Liver (tissue), 9 donors: ENCODE data around the gene CEMIP. TPM values are rescaled to one million over a fixed set of nuclear protein-coding genes. Genes with fewer than 3 reads are reported as not detected.
A peak's percentile ranks its signal among the peaks of the same experiment; 100 is the strongest.

ENCODE experiments used
- DNase-seq: peaks from one replicate; pipeline ENCODE4 v3.0.0-alpha.2; 2017; ENCODE audit warnings: low spot score
- H3K27ac ChIP-seq, 2 donors: one replicate each; pipeline ENCODE4 v1.7.0; 2013; ENCODE audit warnings: inconsistent platforms in 2 of 2, low read length in 2 of 2, control low read depth in 1 of 2, low read depth in 1 of 2, mild to moderate bottlenecking in 1 of 2
- H3K27me3 ChIP-seq, 4 donors: one replicate each; pipeline versions ENCODE4 v1.6.1 to v1.7.0; 2013; ENCODE audit warnings: low read length in 3 of 4, inconsistent platforms in 1 of 4, mild to moderate bottlenecking in 1 of 4, moderate library complexity in 1 of 4; ENCODE audit not compliant: control insufficient read depth in 4 of 4, insufficient read depth in 4 of 4
- H3K36me3 ChIP-seq, 4 donors: one replicate each; pipeline versions ENCODE4 v1.6.1 to v1.7.0; 2013; ENCODE audit warnings: low read length in 3 of 4, mild to moderate bottlenecking in 3 of 4, low read depth in 1 of 4, moderate library complexity in 1 of 4; ENCODE audit not compliant: control insufficient read depth in 4 of 4, insufficient read depth in 3 of 4
- H3K4me1 ChIP-seq, 4 donors: one replicate each; pipeline versions ENCODE4 v1.6.1 to v1.7.0; 2013; ENCODE audit warnings: low read length in 3 of 4, mild to moderate bottlenecking in 3 of 4, moderate library complexity in 1 of 4; ENCODE audit not compliant: control insufficient read depth in 4 of 4, insufficient read depth in 4 of 4
- H3K4me3 ChIP-seq, 3 donors: one replicate each; pipeline versions ENCODE4 v1.6.1 to v1.7.0; 2013; ENCODE audit warnings: low read length in 3 of 3, control low read depth in 1 of 3, low read depth in 1 of 3, mild to moderate bottlenecking in 1 of 3
- H3K9ac ChIP-seq, 2 donors: one replicate each; pipeline ENCODE4 v1.7.0; 2013; ENCODE audit warnings: low read length in 2 of 2, mild to moderate bottlenecking in 2 of 2, moderate library complexity in 2 of 2, control low read depth in 1 of 2, low read depth in 1 of 2
- H3K9me3 ChIP-seq, 4 donors: one replicate each; pipeline versions ENCODE4 v1.6.1 to v1.7.0; 2013; ENCODE audit warnings: low read length in 3 of 4; ENCODE audit not compliant: control insufficient read depth in 4 of 4
- FOXA1 ChIP-seq: IDR thresholded peaks from 2 replicates; pipeline ENCODE4 v1.6.1; 2016; ENCODE audit warnings: antibody characterized with exemption
- FOXA2 ChIP-seq: IDR thresholded peaks from 2 replicates; pipeline ENCODE4 v1.6.1; 2016; ENCODE audit warnings: antibody characterized with exemption
- GABPA ChIP-seq, 2 donors: IDR thresholded peaks in 1 of 2; conservative IDR thresholded peaks in 1 of 2; 2 replicates each; pipeline ENCODE4 v1.6.1; 2016; ENCODE audit warnings: antibody characterized with exemption in 2 of 2, mild to moderate bottlenecking in 1 of 2, moderate library complexity in 1 of 2
- HNF4A ChIP-seq, 2 donors: conservative IDR thresholded peaks; 2 replicates each; pipeline ENCODE4 v1.6.1; 2016; ENCODE audit warnings: antibody characterized with exemption in 2 of 2, mild to moderate bottlenecking in 2 of 2
- HNF4G ChIP-seq: IDR thresholded peaks from 2 replicates; pipeline ENCODE4 v1.6.1; 2016; ENCODE audit warnings: antibody characterized with exemption
- NR2F2 ChIP-seq: IDR thresholded peaks from 2 replicates; pipeline ENCODE4 v1.6.1; 2016; ENCODE audit warnings: antibody characterized with exemption
- RAD21 ChIP-seq, 2 donors: IDR thresholded peaks; 2 replicates each; pipeline ENCODE4 v1.6.1; 2016; ENCODE audit warnings: antibody characterized with exemption in 2 of 2, mild to moderate bottlenecking in 2 of 2
- RXRA ChIP-seq, 2 donors: IDR thresholded peaks; 2 replicates each; pipeline ENCODE4 v1.6.1; 2017 to 2018; ENCODE audit warnings: antibody characterized with exemption in 2 of 2, mild to moderate bottlenecking in 1 of 2
- SP1 ChIP-seq: IDR thresholded peaks from 2 replicates; pipeline ENCODE4 v1.6.1; 2018; ENCODE audit warnings: antibody characterized with exemption, mild to moderate bottlenecking
- TAF1 ChIP-seq: conservative IDR thresholded peaks from 2 replicates; pipeline ENCODE4 v1.6.1; 2016; ENCODE audit warnings: antibody characterized with exemption, mild to moderate bottlenecking
- YY1 ChIP-seq: IDR thresholded peaks from 2 replicates; pipeline ENCODE4 v1.6.1; 2016; ENCODE audit warnings: antibody characterized with exemption, mild to moderate bottlenecking
- WGBS: extraction: QIAGEN DNeasy Blood & Tissue Kit; methylation state at CpG from one replicate; pipeline ENCODE4 v1.1.7; 2013; 5-methylcytosine and 5-hydroxymethylcytosine counted together
- polyA plus RNA-seq, 2 donors: library from polyadenylated mRNA; stranded (reverse) in 1 of 2; unstranded in 1 of 2; fragments of 200-250 nt in 1 of 2; fragments of >200 nt in 1 of 2; fragmentation: Nextera tagmentation in 1 of 2; extraction: Ambion mirVana in 1 of 2; gene quantifications; one replicate each; pipeline versions ENCODE4 v1.2.1 to v1.2.3, GENCODE V29; 2013 to 2015
- total RNA-seq, 2 donors: library from RNA; depleted of rRNA; stranded (reverse); fragments of >200 nt; gene quantifications; one replicate each; pipeline ENCODE4 v1.2.3, GENCODE V29; 2014
- TF ChIP-seq, protein P1 (sequence below): IDR thresholded peaks from 2 replicates; pipeline ENCODE4 v1.6.1; 2016; ENCODE audit warnings: antibody characterized with exemption, mild to moderate bottlenecking
- TF ChIP-seq, protein P2 (sequence below): IDR thresholded peaks from 2 replicates; pipeline ENCODE4 v1.6.1; 2016; ENCODE audit warnings: antibody characterized with exemption
- TF ChIP-seq, protein P3 (sequence below): fragments of 150-350 bp; IDR thresholded peaks from 2 replicates; pipeline ENCODE4 v1.5.1; 2017; ENCODE audit warnings: improper control_type of control experiment, low read depth, low read length; ENCODE audit not compliant: missing input control
- TF ChIP-seq, protein P4 (sequence below): IDR thresholded peaks from 2 replicates; pipeline ENCODE4 v1.6.1; 2016; ENCODE audit warnings: antibody characterized with exemption
- TF ChIP-seq, protein P5 (sequence below): IDR thresholded peaks from 2 replicates; pipeline ENCODE4 v1.6.1; 2016; ENCODE audit warnings: antibody characterized with exemption
- donor health status: healthy.
- donor health status: healthy.
- donor health status: healthy.
- donor health status: healthy.
- donor health status: healthy.

The CEMIP gene
- total and polyA plus RNA-seq, 4 donors = under 0.01 to 0.89 (median 0.21) TPM

DNA sequence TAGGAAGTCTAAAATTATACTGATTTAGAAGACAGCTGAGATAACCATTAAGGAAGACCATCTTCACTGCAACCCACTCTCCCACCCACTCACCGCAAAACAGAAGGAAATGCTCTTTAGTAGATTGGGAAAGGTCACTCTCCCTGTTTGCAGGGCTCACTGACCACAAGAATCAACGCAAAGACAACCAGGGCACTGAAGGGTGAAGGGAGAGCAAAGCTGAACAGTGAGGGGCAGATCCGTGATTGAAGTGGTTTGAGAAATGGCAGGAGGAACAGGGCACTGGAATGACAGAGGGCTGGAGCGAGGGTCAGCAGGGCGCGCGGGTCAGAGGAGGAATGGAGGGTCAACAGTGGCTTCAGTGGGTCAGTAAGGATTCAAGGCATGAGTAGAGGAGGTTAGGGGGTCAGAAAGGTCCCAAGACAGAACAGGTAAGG lies 209.9 kb downstream of the CEMIP start:
- H3K4me1 ChIP-seq = peaks cover 2 to 26% (median 19%) of the 10 kb centered on the region in 4 donors
- H3K4me3 ChIP-seq = peak overlapping the region; percentile 66 to 99 (median 97)
- peak overlapping the region; percentile 86 to 88 for H3K9ac ChIP-seq
- peak overlapping the region; percentile 77 to 95 for H3K27ac ChIP-seq
- H3K36me3 ChIP-seq = peaks cover 0 to 5% (median 0%) of the 10 kb centered on the region in 4 donors
- DNase-seq = peak; percentile 40
- peak in 1 of 2 donors; percentile 14 for TF ChIP-seq RXRA (IDR thresholded peaks at IDR 0.05)
- TF ChIP-seq, protein P1, sequence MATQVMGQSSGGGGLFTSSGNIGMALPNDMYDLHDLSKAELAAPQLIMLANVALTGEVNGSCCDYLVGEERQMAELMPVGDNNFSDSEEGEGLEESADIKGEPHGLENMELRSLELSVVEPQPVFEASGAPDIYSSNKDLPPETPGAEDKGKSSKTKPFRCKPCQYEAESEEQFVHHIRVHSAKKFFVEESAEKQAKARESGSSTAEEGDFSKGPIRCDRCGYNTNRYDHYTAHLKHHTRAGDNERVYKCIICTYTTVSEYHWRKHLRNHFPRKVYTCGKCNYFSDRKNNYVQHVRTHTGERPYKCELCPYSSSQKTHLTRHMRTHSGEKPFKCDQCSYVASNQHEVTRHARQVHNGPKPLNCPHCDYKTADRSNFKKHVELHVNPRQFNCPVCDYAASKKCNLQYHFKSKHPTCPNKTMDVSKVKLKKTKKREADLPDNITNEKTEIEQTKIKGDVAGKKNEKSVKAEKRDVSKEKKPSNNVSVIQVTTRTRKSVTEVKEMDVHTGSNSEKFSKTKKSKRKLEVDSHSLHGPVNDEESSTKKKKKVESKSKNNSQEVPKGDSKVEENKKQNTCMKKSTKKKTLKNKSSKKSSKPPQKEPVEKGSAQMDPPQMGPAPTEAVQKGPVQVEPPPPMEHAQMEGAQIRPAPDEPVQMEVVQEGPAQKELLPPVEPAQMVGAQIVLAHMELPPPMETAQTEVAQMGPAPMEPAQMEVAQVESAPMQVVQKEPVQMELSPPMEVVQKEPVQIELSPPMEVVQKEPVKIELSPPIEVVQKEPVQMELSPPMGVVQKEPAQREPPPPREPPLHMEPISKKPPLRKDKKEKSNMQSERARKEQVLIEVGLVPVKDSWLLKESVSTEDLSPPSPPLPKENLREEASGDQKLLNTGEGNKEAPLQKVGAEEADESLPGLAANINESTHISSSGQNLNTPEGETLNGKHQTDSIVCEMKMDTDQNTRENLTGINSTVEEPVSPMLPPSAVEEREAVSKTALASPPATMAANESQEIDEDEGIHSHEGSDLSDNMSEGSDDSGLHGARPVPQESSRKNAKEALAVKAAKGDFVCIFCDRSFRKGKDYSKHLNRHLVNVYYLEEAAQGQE = no peak
- TF ChIP-seq, protein P2, sequence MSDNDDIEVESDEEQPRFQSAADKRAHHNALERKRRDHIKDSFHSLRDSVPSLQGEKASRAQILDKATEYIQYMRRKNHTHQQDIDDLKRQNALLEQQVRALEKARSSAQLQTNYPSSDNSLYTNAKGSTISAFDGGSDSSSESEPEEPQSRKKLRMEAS = no peak
- TF ChIP-seq YY1 = no peak
- TF ChIP-seq, protein P3, sequence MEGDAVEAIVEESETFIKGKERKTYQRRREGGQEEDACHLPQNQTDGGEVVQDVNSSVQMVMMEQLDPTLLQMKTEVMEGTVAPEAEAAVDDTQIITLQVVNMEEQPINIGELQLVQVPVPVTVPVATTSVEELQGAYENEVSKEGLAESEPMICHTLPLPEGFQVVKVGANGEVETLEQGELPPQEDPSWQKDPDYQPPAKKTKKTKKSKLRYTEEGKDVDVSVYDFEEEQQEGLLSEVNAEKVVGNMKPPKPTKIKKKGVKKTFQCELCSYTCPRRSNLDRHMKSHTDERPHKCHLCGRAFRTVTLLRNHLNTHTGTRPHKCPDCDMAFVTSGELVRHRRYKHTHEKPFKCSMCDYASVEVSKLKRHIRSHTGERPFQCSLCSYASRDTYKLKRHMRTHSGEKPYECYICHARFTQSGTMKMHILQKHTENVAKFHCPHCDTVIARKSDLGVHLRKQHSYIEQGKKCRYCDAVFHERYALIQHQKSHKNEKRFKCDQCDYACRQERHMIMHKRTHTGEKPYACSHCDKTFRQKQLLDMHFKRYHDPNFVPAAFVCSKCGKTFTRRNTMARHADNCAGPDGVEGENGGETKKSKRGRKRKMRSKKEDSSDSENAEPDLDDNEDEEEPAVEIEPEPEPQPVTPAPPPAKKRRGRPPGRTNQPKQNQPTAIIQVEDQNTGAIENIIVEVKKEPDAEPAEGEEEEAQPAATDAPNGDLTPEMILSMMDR = no peak
- peak; percentile 53 for TF ChIP-seq NR2F2
- no peaks in the 10 kb centered on the region for H3K27me3 ChIP-seq
- WGBS = under 1% methylated on average over 7 of the region's 7 CpGs
- H3K9me3 ChIP-seq = no peaks in the 10 kb centered on the region

DNA sequence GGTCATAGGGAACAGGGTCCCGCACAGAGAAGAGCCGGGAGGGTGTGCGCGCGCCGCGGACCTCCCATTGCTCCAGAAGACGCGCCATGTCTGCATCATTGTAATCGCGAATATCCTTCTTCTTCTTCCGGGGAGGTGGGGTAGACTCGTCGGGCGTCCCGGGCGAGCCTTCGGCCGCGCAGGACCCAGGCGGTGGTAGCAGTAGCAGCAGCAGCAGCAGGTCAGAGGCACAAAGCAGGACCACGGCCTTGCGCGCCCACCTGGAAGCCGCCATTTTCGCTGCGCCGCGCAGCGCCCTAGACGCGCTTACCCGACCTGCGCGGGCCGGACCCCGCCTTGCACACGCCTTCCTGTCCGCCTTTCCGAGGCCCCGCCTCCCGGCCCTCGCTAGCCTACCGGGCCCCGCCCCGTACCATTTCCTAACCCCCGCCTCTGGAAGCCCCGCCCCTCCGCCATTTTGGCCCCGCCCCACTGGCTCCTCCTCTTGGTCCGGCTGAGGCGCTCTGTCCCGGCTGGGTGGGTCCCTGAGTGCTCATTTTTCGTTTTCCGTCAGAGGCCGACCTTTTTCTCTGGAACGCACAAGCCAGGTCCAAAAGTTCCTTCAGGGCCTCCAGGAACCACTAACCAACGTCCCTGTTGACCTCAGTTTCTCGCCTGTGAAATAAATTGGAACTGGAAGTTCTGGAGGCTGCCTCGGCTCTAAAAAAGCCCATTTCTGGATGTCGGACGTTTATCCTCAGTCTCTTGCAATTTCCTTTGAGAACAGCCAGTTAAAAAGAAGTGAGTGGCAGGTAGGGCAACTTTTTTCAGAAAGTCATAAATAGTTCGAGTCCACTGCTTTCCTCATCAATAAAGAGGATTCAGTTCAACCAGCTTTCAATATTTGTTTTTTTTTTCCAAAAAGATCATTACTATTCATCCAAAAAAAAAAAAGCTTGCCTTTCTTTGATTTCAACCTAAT lies 210.6 kb downstream of the CEMIP start, which contains the start of gene MESD:
Gene MESD, minus strand, starts transcription at position 302 of the 961 bp plus-strand sequence. Its CDS starts 28 bp downstream, at position 274.
- DNase-seq = peak; percentile 100
- Histone ChIP-seq H3K4me1 (peaks cover 2 to 26% (median 19%) of the 10 kb centered on the region in 4 donors), H3K4me3 (peak within 1 kb of the TSS; percentile 66 to 99 (median 97)), H3K36me3 (peaks cover 0 to 5% (median 0%) of the 10 kb centered on the region in 4 donors), H3K9me3 (no peaks in the 10 kb centered on the region), H3K27ac (peak within 1 kb of the TSS; percentile 77 to 95), H3K9ac (peak within 1 kb of the TSS; percentile 88 to 96), H3K27me3 (no peaks in the 10 kb centered on the region)
- WGBS = under 1% methylated on average over 63 of the region's 63 CpGs
- TF ChIP-seq HNF4G (peak; percentile 8), HNF4A (conservative IDR thresholded peaks at IDR 0.05) (peak; percentile 59 to 79), RAD21 (IDR thresholded peaks at IDR 0.05) (peak in 1 of 2 donors; percentile 30), FOXA2 (no peak), GABPA (IDR thresholded peaks at IDR 0.05 in 1 of 2, conservative IDR thresholded peaks at IDR 0.05 in 1 of 2) (peak; percentile 30 to 60), RXRA (IDR thresholded peaks at IDR 0.05) (peak in 1 of 2 donors; percentile 39), FOXA1 (no peak), YY1 (peak; percentile 99), TAF1 (peak; percentile 67), SP1 (peak; percentile 78)
- TF ChIP-seq, protein P3 = no peak
- TF ChIP-seq, protein P4, sequence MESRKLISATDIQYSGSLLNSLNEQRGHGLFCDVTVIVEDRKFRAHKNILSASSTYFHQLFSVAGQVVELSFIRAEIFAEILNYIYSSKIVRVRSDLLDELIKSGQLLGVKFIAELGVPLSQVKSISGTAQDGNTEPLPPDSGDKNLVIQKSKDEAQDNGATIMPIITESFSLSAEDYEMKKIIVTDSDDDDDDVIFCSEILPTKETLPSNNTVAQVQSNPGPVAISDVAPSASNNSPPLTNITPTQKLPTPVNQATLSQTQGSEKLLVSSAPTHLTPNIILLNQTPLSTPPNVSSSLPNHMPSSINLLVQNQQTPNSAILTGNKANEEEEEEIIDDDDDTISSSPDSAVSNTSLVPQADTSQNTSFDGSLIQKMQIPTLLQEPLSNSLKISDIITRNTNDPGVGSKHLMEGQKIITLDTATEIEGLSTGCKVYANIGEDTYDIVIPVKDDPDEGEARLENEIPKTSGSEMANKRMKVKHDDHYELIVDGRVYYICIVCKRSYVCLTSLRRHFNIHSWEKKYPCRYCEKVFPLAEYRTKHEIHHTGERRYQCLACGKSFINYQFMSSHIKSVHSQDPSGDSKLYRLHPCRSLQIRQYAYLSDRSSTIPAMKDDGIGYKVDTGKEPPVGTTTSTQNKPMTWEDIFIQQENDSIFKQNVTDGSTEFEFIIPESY = peak; percentile 45
- TF ChIP-seq, protein P5, sequence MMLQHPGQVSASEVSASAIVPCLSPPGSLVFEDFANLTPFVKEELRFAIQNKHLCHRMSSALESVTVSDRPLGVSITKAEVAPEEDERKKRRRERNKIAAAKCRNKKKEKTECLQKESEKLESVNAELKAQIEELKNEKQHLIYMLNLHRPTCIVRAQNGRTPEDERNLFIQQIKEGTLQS = no peak
